ENCODE results near the gene SPAG6. TPM values are rescaled to one million over a fixed set of nuclear protein-coding genes. Genes with fewer than 3 reads are reported as not detected.

Gene SPAG6
- total and polyA plus RNA-seq, 10 donors, result 0.11 TPM; not detected in 9

- Histone ChIP-seq H3K36me3 (peaks cover 0 to 36% (median 28%) of the 10 kb centered on the region in 6 donors), H3K27ac (peak overlapping the region in 4 of 8 donors; percentile 71 to 75 (median 72)), H3K4me3 (no peak overlapping the region), H3K27me3 (replicated peaks in 1 of 7) (peaks cover 10 to 37% (median 30%) of the 10 kb centered on the region in 7 donors), H3K4me1 (peaks cover 25 to 59% (median 44%) of the 10 kb centered on the region in 6 donors), H3K9me3 (peaks cover 0 to 10% (median 1%) of the 10 kb centered on the region in 8 donors)
- 92 to 94% (median 93%) methylated on average over 7 of the region's 7 CpGs for WGBS, 5 donors
- intact Hi-C loops (cut with DNase I; ENCODE audit: low total_unique reads), result no loop called here
- TF ChIP-seq, protein P1, sequence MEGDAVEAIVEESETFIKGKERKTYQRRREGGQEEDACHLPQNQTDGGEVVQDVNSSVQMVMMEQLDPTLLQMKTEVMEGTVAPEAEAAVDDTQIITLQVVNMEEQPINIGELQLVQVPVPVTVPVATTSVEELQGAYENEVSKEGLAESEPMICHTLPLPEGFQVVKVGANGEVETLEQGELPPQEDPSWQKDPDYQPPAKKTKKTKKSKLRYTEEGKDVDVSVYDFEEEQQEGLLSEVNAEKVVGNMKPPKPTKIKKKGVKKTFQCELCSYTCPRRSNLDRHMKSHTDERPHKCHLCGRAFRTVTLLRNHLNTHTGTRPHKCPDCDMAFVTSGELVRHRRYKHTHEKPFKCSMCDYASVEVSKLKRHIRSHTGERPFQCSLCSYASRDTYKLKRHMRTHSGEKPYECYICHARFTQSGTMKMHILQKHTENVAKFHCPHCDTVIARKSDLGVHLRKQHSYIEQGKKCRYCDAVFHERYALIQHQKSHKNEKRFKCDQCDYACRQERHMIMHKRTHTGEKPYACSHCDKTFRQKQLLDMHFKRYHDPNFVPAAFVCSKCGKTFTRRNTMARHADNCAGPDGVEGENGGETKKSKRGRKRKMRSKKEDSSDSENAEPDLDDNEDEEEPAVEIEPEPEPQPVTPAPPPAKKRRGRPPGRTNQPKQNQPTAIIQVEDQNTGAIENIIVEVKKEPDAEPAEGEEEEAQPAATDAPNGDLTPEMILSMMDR (IDR thresholded peaks at IDR 0.05 in 8 of 11, conservative IDR thresholded peaks at IDR 0.05 in 3 of 11), result no peak
- no peak for TF ChIP-seq POLR2A (IDR thresholded peaks at IDR 0.05)
- TF ChIP-seq POLR2AphosphoS5 (IDR thresholded peaks at IDR 0.05), result no peak
- no peak for DNase-seq
Observed at GRCh38 chr10:22332116-22332692, 13.1 kb upstream of the SPAG6 start.

DNA sequence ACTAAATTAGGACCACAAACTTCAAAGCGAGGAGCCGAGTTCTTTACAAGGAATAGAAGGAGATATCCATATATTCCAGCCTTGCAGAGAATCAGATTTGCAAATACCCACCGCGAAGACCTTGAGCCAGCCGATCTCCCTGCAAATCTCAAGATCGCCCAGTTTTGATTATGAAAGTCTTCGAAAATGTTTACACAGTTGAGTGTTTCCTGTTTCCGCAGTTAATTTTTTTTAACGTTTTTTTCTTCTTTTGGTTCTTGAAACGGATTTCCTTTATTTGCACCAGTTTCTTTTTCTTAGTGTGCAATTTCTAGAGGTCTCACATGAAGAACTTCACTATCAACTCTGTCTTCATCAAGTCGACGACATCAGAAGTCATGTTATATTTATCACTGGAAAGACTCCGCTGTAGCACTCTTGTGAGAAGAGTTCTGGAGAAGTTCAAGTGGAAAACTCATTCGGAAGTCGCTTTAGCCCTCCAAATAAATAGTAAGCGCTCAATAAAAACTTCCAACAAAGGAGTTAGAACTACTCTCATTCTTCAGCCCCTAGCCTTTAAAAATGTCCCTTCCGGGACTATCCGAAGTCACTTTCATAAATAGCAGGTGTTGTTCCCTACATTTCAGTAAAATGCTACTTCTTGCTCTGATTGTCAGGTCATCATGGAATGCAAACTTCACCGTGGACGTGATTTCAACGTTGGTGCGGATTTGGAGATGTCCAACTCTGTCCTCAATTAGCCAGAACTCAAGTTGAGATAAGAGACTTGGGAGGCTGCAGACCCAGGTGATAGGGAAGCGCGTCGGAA, 11.9 kb upstream of the SPAG6 start:
- intact Hi-C loops (cut with DNase I; ENCODE audit: low total_unique reads), result no loop called here
- no peak for DNase-seq
- peaks cover 0 to 24% (median 20%) of the 10 kb centered on the region in 6 donors for H3K36me3 ChIP-seq
- peak overlapping the region in 5 of 8 donors; percentile 5 to 70 (median 44) for H3K4me3 ChIP-seq
- H3K27ac ChIP-seq, result peak overlapping the region in 7 of 8 donors; percentile 38 to 75 (median 71)
- TF ChIP-seq POLR2AphosphoS5 (IDR thresholded peaks at IDR 0.05), result no peak
- no peak for TF ChIP-seq POLR2A (IDR thresholded peaks at IDR 0.05)
- TF ChIP-seq, protein P1 (IDR thresholded peaks at IDR 0.05 in 8 of 11, conservative IDR thresholded peaks at IDR 0.05 in 3 of 11), result no peak
- WGBS, 5 donors, result 26 to 42% (median 31%) methylated on average over 25 of the region's 25 CpGs
- peaks cover 16 to 49% (median 42%) of the 10 kb centered on the region in 7 donors for H3K27me3 ChIP-seq (replicated peaks in 1 of 7)
- peaks cover 25 to 60% (median 45%) of the 10 kb centered on the region in 6 donors for H3K4me1 ChIP-seq
- H3K9me3 ChIP-seq, result peaks cover 0 to 10% (median 1%) of the 10 kb centered on the region in 8 donors

GRCh38 chr10:22333975-22334282, 11.4 kb upstream of the SPAG6 start:
- H3K4me3 ChIP-seq, result peak overlapping the region in 7 of 8 donors; percentile 26 to 70 (median 44)
- peaks cover 0 to 19% (median 15%) of the 10 kb centered on the region in 6 donors for H3K36me3 ChIP-seq
- WGBS, 5 donors, result 64 to 69% (median 66%) methylated on average over 16 of the region's 16 CpGs
- peaks cover 25 to 61% (median 46%) of the 10 kb centered on the region in 6 donors for H3K4me1 ChIP-seq
- peak overlapping the region in 3 of 8 donors; percentile 70 to 75 (median 71) for H3K27ac ChIP-seq
- intact Hi-C loops (cut with DNase I; ENCODE audit: low total_unique reads), result no loop called here
- H3K27me3 ChIP-seq (replicated peaks in 1 of 7), result peaks cover 18 to 54% (median 47%) of the 10 kb centered on the region in 7 donors
- no peak for TF ChIP-seq POLR2AphosphoS5 (IDR thresholded peaks at IDR 0.05)
- TF ChIP-seq, protein P1 (IDR thresholded peaks at IDR 0.05 in 8 of 11, conservative IDR thresholded peaks at IDR 0.05 in 3 of 11), result no peak
- no peak for TF ChIP-seq POLR2A (IDR thresholded peaks at IDR 0.05)
- H3K9me3 ChIP-seq, result peaks cover 0 to 10% (median 1%) of the 10 kb centered on the region in 8 donors
- DNase-seq, result peak; percentile 75

All from spleen (tissue), 11 donors.